IMR-90 (cell line): ENCODE measurements around the gene SCGB1D1. TPM values are rescaled to one million over a fixed set of nuclear protein-coding genes. Genes with fewer than 3 reads are reported as not detected.

Experiments
- ATAC-seq: fragments of 200-7000 bp; cut with Tn5 transposase; 2 replicates; pipeline ENCODE4 v1.9.1; 2020; ENCODE audit warnings: low read depth, mild to moderate bottlenecking, moderate library complexity
- BruUV-seq: library from RNA; stranded (reverse); fragments of 400-500 nt; replicated peaks from 2 replicates; lab custom pipeline; 2021; lab: Mats Ljungman, UMichigan
- CTCF ChIA-PET: fragments of 300-600 bp; formaldehyde crosslinking; extraction: SDS; loops from one replicate; lab custom pipeline; 2021; ENCODE audit warnings: antibody characterized with exemption; lab: Yijun Ruan, JAX
- POLR2A ChIA-PET: fragments of 300-600 bp; sonication (Branson Sonifier 250); formaldehyde crosslinking; loops from one replicate; lab custom pipeline; 2022; ENCODE audit warnings: antibody characterized with exemption; ENCODE audit not compliant: unreplicated experiment; lab: Charles Lee
- DNase-seq: peaks from one replicate; pipeline ENCODE4 v3.0.0; 2013
- H2AFZ ChIP-seq: replicated peaks from 2 replicates; pipeline ENCODE3; 2013; ENCODE audit warnings: low read length, mild to moderate bottlenecking; ENCODE audit not compliant: poor library complexity
- H2AK5ac ChIP-seq: 2 replicates; pipeline ENCODE4 v1.6.1; 2013; ENCODE audit warnings: low read depth, low read length, inconsistent platforms
- H2AK9ac ChIP-seq: replicated peaks from 2 replicates; pipeline ENCODE3; 2013; ENCODE audit warnings: mild to moderate bottlenecking, low read depth, low read length, moderate library complexity; ENCODE audit not compliant: poor library complexity
- H2BK120ac ChIP-seq: 2 replicates; pipeline ENCODE4 v1.6.1; 2013; ENCODE audit warnings: low read depth, low read length, inconsistent platforms
- H2BK15ac ChIP-seq: 3 replicates; pipeline ENCODE4 v1.6.1; 2013; ENCODE audit warnings: low read depth, low read length, inconsistent platforms
- H2BK20ac ChIP-seq: 2 replicates; pipeline ENCODE4 v1.6.1; 2013; ENCODE audit warnings: low read depth, mild to moderate bottlenecking, inconsistent platforms, low read length, moderate library complexity
- H2BK5ac ChIP-seq: 2 replicates; pipeline ENCODE4 v1.6.1; 2013; ENCODE audit warnings: mild to moderate bottlenecking, low read depth, low read length, inconsistent platforms; ENCODE audit not compliant: poor library complexity, severe bottlenecking
- H3K14ac ChIP-seq: replicated peaks from 2 replicates; pipeline ENCODE4 v1.6.1; 2013; ENCODE audit warnings: low read depth, low read length, inconsistent platforms
- H3K18ac ChIP-seq: 2 replicates; pipeline ENCODE4 v1.6.1; 2013; ENCODE audit warnings: low read depth, low read length, control low read depth
- H3K23ac ChIP-seq: 2 replicates; pipeline ENCODE4 v1.6.1; 2013; ENCODE audit warnings: low read depth, low read length, inconsistent platforms
- H3K27ac ChIP-seq: 2 replicates; pipeline ENCODE4 v1.5.1; 2013; ENCODE audit warnings: mild to moderate bottlenecking, control low read depth, low read length; ENCODE audit not compliant: insufficient read depth
- H3K27me3 ChIP-seq: 2 replicates; pipeline ENCODE4 v1.6.1; 2013; ENCODE audit warnings: low read length; ENCODE audit not compliant: control insufficient read depth, insufficient read depth
- H3K36me3 ChIP-seq: 2 replicates; pipeline ENCODE4 v1.6.1; 2013; ENCODE audit warnings: low read length, mixed read lengths; ENCODE audit not compliant: control insufficient read depth, insufficient read depth
- H3K4ac ChIP-seq: 2 replicates; pipeline ENCODE4 v1.6.1; 2013; ENCODE audit warnings: low read depth, low read length, inconsistent platforms
- H3K4me1 ChIP-seq: 2 replicates; pipeline ENCODE4 v1.6.1; 2013; ENCODE audit warnings: low read length, mixed read lengths; ENCODE audit not compliant: control insufficient read depth, insufficient read depth
- H3K4me2 ChIP-seq: 2 replicates; pipeline ENCODE4 v1.6.1; 2013; ENCODE audit warnings: low read depth, mild to moderate bottlenecking, control low read depth, low read length, moderate library complexity
- H3K4me3 ChIP-seq: 2 replicates; pipeline ENCODE4 v1.5.1; 2013; ENCODE audit warnings: low read depth, mild to moderate bottlenecking, control low read depth, low read length, moderate library complexity; ENCODE audit not compliant: insufficient read depth
- H3K56ac ChIP-seq: 2 replicates; pipeline ENCODE4 v1.6.1; 2013; ENCODE audit warnings: low read length, inconsistent platforms; ENCODE audit not compliant: insufficient read depth; ENCODE audit errors: extremely low read depth
- H3K79me1 ChIP-seq, 2 experiments: 2 replicates each; pipeline ENCODE4 v1.6.1; 2013; ENCODE audit warnings: low read length in 2 of 2, inconsistent platforms in 1 of 2, low read depth in 1 of 2
- H3K9ac ChIP-seq: 2 replicates; pipeline ENCODE4 v1.6.1; 2013; ENCODE audit warnings: low read depth, low read length, control low read depth
- H3K9me1 ChIP-seq: 2 replicates; pipeline ENCODE4 v1.6.1; 2013; ENCODE audit warnings: low read length, inconsistent platforms; ENCODE audit not compliant: insufficient read depth
- H3K9me3 ChIP-seq: 2 replicates; pipeline ENCODE4 v1.6.1; 2013; ENCODE audit warnings: low read length; ENCODE audit not compliant: control insufficient read depth, insufficient read depth
- H4K20me1 ChIP-seq: 2 replicates; pipeline ENCODE4 v1.6.1; 2013; ENCODE audit warnings: low read length, inconsistent platforms; ENCODE audit not compliant: insufficient read depth
- H4K5ac ChIP-seq: 2 replicates; pipeline ENCODE4 v1.6.1; 2013; ENCODE audit warnings: mild to moderate bottlenecking, low read depth, low read length, control low read depth
- H4K8ac ChIP-seq, 2 experiments: 2 replicates each; pipeline ENCODE4 v1.6.1; 2013; ENCODE audit warnings: low read depth in 2 of 2, low read length in 2 of 2, control low read depth in 1 of 2, inconsistent platforms in 1 of 2
- H4K91ac ChIP-seq: 2 replicates; pipeline ENCODE4 v1.6.1; 2013; ENCODE audit warnings: low read depth, low read length, inconsistent platforms; ENCODE audit not compliant: insufficient read depth
- BHLHE40 ChIP-seq: fragments of 150-350 bp; IDR thresholded peaks from 2 replicates; pipeline ENCODE4 v1.6.1; 2016; ENCODE audit warnings: mild to moderate bottlenecking, low read depth, low read length
- CTCF ChIP-seq: conservative IDR thresholded peaks from 2 replicates; pipeline ENCODE4 v1.5.1; 2012; ENCODE audit warnings: mild to moderate bottlenecking, low read depth, low read length, improper control_type of control experiment
- POLR2A ChIP-seq: IDR thresholded peaks from 2 replicates; pipeline ENCODE4 v1.6.1; 2012; ENCODE audit warnings: mild to moderate bottlenecking, low read depth, low read length
- WGBS, 2 experiments: methylation state at CpG; one replicate each; pipeline versions ENCODE4 v1.1.5 to v1.1.7; 2013; ENCODE audit warnings: missing lambda C conversion rate in 2 of 2; ENCODE audit not compliant: insufficient read length in 1 of 2; ENCODE audit errors: extremely low coverage in 2 of 2; 5-methylcytosine and 5-hydroxymethylcytosine counted together
- dilution Hi-C: fragments of 300-500 bp; cut with HindIII; formaldehyde crosslinking; loops from one replicate; pipeline ENCODE4 v1.14.3; 2018; ENCODE audit warnings: low sequenced_read_pairs; ENCODE audit not compliant: unreplicated experiment
- in situ Hi-C: fragments of 300-500 bp; cut with MboI; formaldehyde crosslinking; loops from 3 replicates; pipeline ENCODE4 v1.14.3; 2019; ENCODE audit warnings: low sequenced_read_pairs, inconsistent platforms, mixed read lengths
- intact Hi-C: fragments of 100-400 bp; cut with micrococcal nuclease; formaldehyde crosslinking; loops from 2 replicates; pipeline ENCODE4 v1.10.0; 2022
- polyA plus RNA-seq, 3 experiments: library from polyadenylated mRNA; depleted of rRNA; stranded (reverse); fragments of >200 nt; gene quantifications; 2 replicates each; pipeline ENCODE4 v1.2.3, GENCODE V29; 2012; ENCODE audit warnings: low replicate concordance in 1 of 3
- total RNA-seq: library from RNA; depleted of rRNA; stranded (reverse); fragments of >200 nt; gene quantifications from 2 replicates; pipeline ENCODE4 v1.2.3, GENCODE V29; 2012

SCGB1D1 gene
- total and polyA plus RNA-seq, 2 of the 4 experiments (the other 2 are of a cell fraction): not detected

DNA sequence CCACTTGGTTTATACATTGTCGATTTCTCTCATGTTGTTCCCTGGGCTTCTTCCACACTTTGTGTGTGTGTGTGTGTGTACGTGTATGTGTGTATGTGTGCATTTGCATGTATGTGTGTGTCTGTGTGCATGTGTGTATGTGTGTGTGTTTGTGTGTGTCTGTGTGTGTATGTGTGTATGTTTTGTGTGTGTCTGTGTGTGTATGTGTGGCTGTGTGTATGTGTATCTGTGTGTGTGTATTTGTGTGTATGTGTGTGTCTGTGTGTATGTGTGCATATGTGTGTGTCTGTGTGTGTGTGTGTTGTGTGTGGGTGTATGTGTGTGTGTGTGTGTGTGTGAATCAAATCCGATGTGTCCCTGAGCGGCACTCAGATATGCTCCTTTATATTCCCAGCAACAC, 47.5 kb downstream of the SCGB1D1 start:
- Histone ChIP-seq H4K5ac (no peak overlapping the region), H3K4me3 (no peak overlapping the region), H3K27ac (no peak overlapping the region), H3K56ac (no peak overlapping the region), H3K9me3 (no peaks in the 10 kb centered on the region), H2BK5ac (peak overlapping the region; percentile 82), H2BK20ac (no peak overlapping the region), H3K9ac (no peak overlapping the region), H3K27me3 (peaks cover 3% of the 10 kb centered on the region), H3K4me1 (no peaks in the 10 kb centered on the region), H3K23ac (no peak overlapping the region), H3K36me3 (no peaks in the 10 kb centered on the region), H2AK9ac (no peak overlapping the region), H3K14ac (no peak overlapping the region), H2AK5ac (no peak overlapping the region), H4K91ac (no peak overlapping the region), H3K79me1 (no peaks in the 10 kb centered on the region), H2BK120ac (no peak overlapping the region), H2AFZ (no peak overlapping the region), H3K4me2 (no peak overlapping the region), H3K9me1 (no peaks in the 10 kb centered on the region), H3K18ac (no peak overlapping the region), H3K4ac (no peak overlapping the region), H4K20me1 (no peaks in the 10 kb centered on the region), H4K8ac (no peak overlapping the region), H2BK15ac (no peak overlapping the region)
- in situ Hi-C loops (no loop called here), dilution Hi-C loops (no loop called here), intact Hi-C loops (no loop called here)
- DNase-seq (no peak), ATAC-seq (no peak)
- WGBS, 2 experiments: no CpG with 5 or more reads among the region's 4 CpGs
- POLR2A ChIA-PET: no interaction called here
- CTCF ChIA-PET: no interaction called here
- TF ChIP-seq POLR2A: no peak
- no peak for TF ChIP-seq CTCF
- TF ChIP-seq BHLHE40: no peak
- no TSS peak for BruUV-seq
